Right cardiac atrium (tissue), 5 donors: ENCODE data around the gene ZNF277. TPM values are rescaled to one million over a fixed set of nuclear protein-coding genes. Genes with fewer than 3 reads are reported as not detected.
"Not testable (repeated sequence)": the region's sequence is repeated elsewhere in the genome, so short reads cannot be mapped to it uniquely, and the experiment has no call there.

Source experiments
- ATAC-seq, 2 donors: fragments of 200-7000 bp; cut with Tn5 transposase; one replicate each; pipeline versions ENCODE4 v1.8.0 to v1.9.1; 2020; ENCODE audit warnings: moderate library complexity in 2 of 2, mild to moderate bottlenecking in 1 of 2
- DNase-seq, 3 donors: peaks; one replicate each; pipeline ENCODE4 v3.0.0-alpha.2; 2020
- H3K27ac ChIP-seq: one replicate; pipeline ENCODE4 v1.5.1; 2013; ENCODE audit warnings: mild to moderate bottlenecking, low read length, control low read depth, moderate library complexity
- H3K27me3 ChIP-seq: one replicate; pipeline ENCODE4 v1.6.1; 2013; ENCODE audit not compliant: control insufficient read depth, insufficient read depth
- H3K4me1 ChIP-seq: one replicate; pipeline ENCODE4 v1.6.1; 2013; ENCODE audit warnings: low read length; ENCODE audit not compliant: control insufficient read depth, insufficient read depth
- H3K4me3 ChIP-seq: one replicate; pipeline ENCODE4 v1.5.1; 2013; ENCODE audit warnings: low read length, control low read depth
- H3K9me3 ChIP-seq: one replicate; pipeline ENCODE4 v1.6.1; 2013; ENCODE audit warnings: low read length; ENCODE audit not compliant: control insufficient read depth
- WGBS: extraction: QIAGEN DNeasy Blood & Tissue Kit; methylation state at CpG from one replicate; pipeline ENCODE4 v1.1.7; 2013; 5-methylcytosine and 5-hydroxymethylcytosine counted together
- intact Hi-C, 4 donors: fragments of 100-400 bp; cut with DNase I; formaldehyde crosslinking; loops; one replicate each; pipeline versions ENCODE4 v1.11.0 to v1.14.0; 2022 to 2023
- polyA plus RNA-seq: library from polyadenylated mRNA; stranded (reverse); fragments of 200-250 nt; gene quantifications from one replicate; pipeline ENCODE4 v1.2.3, GENCODE V29; 2013
- total RNA-seq, 4 donors: library from RNA; stranded (reverse); fragmentation: NEBNext Ultra II Directional; extraction: Animal tissue kit (Norgen Biotek cat#: 25700); gene quantifications; one replicate each; pipeline ENCODE4 v1.2.1, GENCODE V29; 2021
- donor health status: healthy with polysubstance abuse.
- donor health status: DM: no; HTN: yes; CAD: no.
- donor health status: DM: no; HTN: no; CAD: no.
- donor health status: DM: no; HTN: yes; CAD: no; lungs with severe emphysema.
- donor health status: DM: yes; HTN: yes; CAD: no.

The ZNF277 gene
- total and polyA plus RNA-seq, 5 donors, result 11.9 to 22.4 (median 18.3) TPM

- intact Hi-C loops, result no loop called here
- Histone ChIP-seq H3K27me3 (no peaks in the 10 kb centered on the region), H3K9me3 (no peaks in the 10 kb centered on the region), H3K27ac (no peak overlapping the region), H3K4me1 (no peaks in the 10 kb centered on the region), H3K4me3 (no peak overlapping the region)
- WGBS, result 91% methylated on average over 1 of the region's 1 CpG
- DNase-seq, result no peak
- ATAC-seq, result no peak
These were observed 171.1 kb downstream of the ZNF277 start for GRCh38 chr7:112377593-112377992.

GRCh38 chr7:112381311-112382091, 175.0 kb downstream of the ZNF277 start:
- 87% methylated on average over 5 of the region's 5 CpGs for WGBS
- H3K9me3 ChIP-seq, result no peaks in the 10 kb centered on the region
- H3K27me3 ChIP-seq, result no peaks in the 10 kb centered on the region
- no peak overlapping the region for H3K27ac ChIP-seq
- H3K4me1 ChIP-seq, result no peaks in the 10 kb centered on the region
- no peak overlapping the region for H3K4me3 ChIP-seq
- DNase-seq, result no peak
- intact Hi-C loops, result loop anchor here in 1 of 4 donors (10.0 kb wide), 1 partner anchor 167 kb away; no protein-coding TSS in a partner anchor
- ATAC-seq, result no peak

GRCh38 chr7:112383671-112384417, 177.3 kb downstream of the ZNF277 start:
- ATAC-seq, result peak; percentile 32 to 33
- Histone ChIP-seq H3K9me3 (no peaks in the 10 kb centered on the region), H3K4me3 (no peak overlapping the region), H3K27me3 (no peaks in the 10 kb centered on the region), H3K4me1 (no peaks in the 10 kb centered on the region), H3K27ac (no peak overlapping the region)
- intact Hi-C loops, result loop anchor here in 1 of 4 donors (10.0 kb wide), 1 partner anchor 169 kb away; no protein-coding TSS in a partner anchor
- no peak for DNase-seq
- WGBS, result 75% methylated on average over 11 of the region's 11 CpGs

- H3K4me1 ChIP-seq, result no peaks in the 10 kb centered on the region
- DNase-seq (no peak), ATAC-seq (no peak)
- intact Hi-C loops, result loop anchor here in 1 of 4 donors (10.0 kb wide), 1 partner anchor 171 kb away; no protein-coding TSS in a partner anchor
- no peak overlapping the region for H3K4me3 ChIP-seq
- no peaks in the 10 kb centered on the region for H3K9me3 ChIP-seq
- H3K27me3 ChIP-seq, result no peaks in the 10 kb centered on the region
- no peak overlapping the region for H3K27ac ChIP-seq
- 91% methylated on average over 3 of the region's 3 CpGs for WGBS
These were observed 179.0 kb downstream of the ZNF277 start for GRCh38 chr7:112385516-112385915.

- ATAC-seq, result no peak
- 86% methylated on average over 1 of the region's 1 CpG for WGBS
- no peak overlapping the region for H3K4me3 ChIP-seq
- intact Hi-C loops, result loop anchor here in 1 of 4 donors (10.0 kb wide), 1 partner anchor 172 kb away; no protein-coding TSS in a partner anchor
- DNase-seq, result no peak
- no peaks in the 10 kb centered on the region for H3K4me1 ChIP-seq
- H3K9me3 ChIP-seq, result no peaks in the 10 kb centered on the region
- H3K27ac ChIP-seq, result no peak overlapping the region
- no peaks in the 10 kb centered on the region for H3K27me3 ChIP-seq
These were observed 180.1 kb downstream of the ZNF277 start for GRCh38 chr7:112386619-112387018.

- DNase-seq, result no peak
- no peak overlapping the region for H3K4me3 ChIP-seq
- H3K9me3 ChIP-seq, result no peaks in the 10 kb centered on the region
- H3K27me3 ChIP-seq, result no peaks in the 10 kb centered on the region
- no peak overlapping the region for H3K27ac ChIP-seq
- H3K4me1 ChIP-seq, result no peaks in the 10 kb centered on the region
- intact Hi-C loops, result loop anchor here in 1 of 4 donors (10.0 kb wide), 1 partner anchor 635 kb away; no protein-coding TSS in a partner anchor
- WGBS, result 96% methylated on average over 6 of the region's 6 CpGs
- peak in 1 of 2 donors; percentile 15 for ATAC-seq
These were observed 183.7 kb downstream of the ZNF277 start for GRCh38 chr7:112390167-112390566.

- H3K4me3 ChIP-seq, result peak overlapping the region; percentile 30
- H3K27ac ChIP-seq, H3K4me1 ChIP-seq, H3K9me3 ChIP-seq, H3K27me3 ChIP-seq: not testable (repeated sequence)
- under 1% methylated on average over 61 of the region's 69 CpGs for WGBS
- intact Hi-C loops, result loop anchor here in 1 of 4 donors (10.0 kb wide), 1 partner anchor 636 kb away; no protein-coding TSS in a partner anchor
- ATAC-seq, result peak; percentile 71 to 76
- DNase-seq, result peak; percentile 73 to 89 (median 86)
These were observed 184.8 kb downstream of the ZNF277 start for GRCh38 chr7:112391079-112391821.

- WGBS, result under 1% methylated on average over 37 of the region's 37 CpGs
- peak; percentile 69 to 72 for ATAC-seq
- intact Hi-C loops, result loop anchor here in 1 of 4 donors (10.0 kb wide), 1 partner anchor 637 kb away; no protein-coding TSS in a partner anchor
- H3K27me3 ChIP-seq, H3K27ac ChIP-seq, H3K4me1 ChIP-seq, H3K9me3 ChIP-seq: not testable (repeated sequence)
- peak overlapping the region; percentile 53 for H3K4me3 ChIP-seq
- peak; percentile 80 to 91 (median 85) for DNase-seq
These were observed 185.4 kb downstream of the ZNF277 start for GRCh38 chr7:112391841-112392286.
